GM12874 (cell line): ENCODE data around the gene MFSD2A.

Source experiments
- CTCF ChIP-seq: IDR thresholded peaks from 2 replicates; pipeline ENCODE4 v1.5.1; 2011; ENCODE audit warnings: low read depth, mild to moderate bottlenecking, control low read depth, low read length, moderate library complexity; ENCODE audit not compliant: insufficient read depth

Gene MFSD2A

GRCh38 chr1:39944410-39945112, 10.4 kb upstream of the MFSD2A start:
- no peak for TF ChIP-seq CTCF

GRCh38 chr1:39946216-39946615, 8.7 kb upstream of the MFSD2A start:
- TF ChIP-seq CTCF, result no peak

GRCh38 chr1:39947260-39947659, 7.7 kb upstream of the MFSD2A start:
- no peak for TF ChIP-seq CTCF

- no peak for TF ChIP-seq CTCF
Observed at GRCh38 chr1:39949891-39950290, 5.1 kb upstream of the MFSD2A start.

GRCh38 chr1:39951926-39952325, 3.0 kb upstream of the MFSD2A start:
- no peak for TF ChIP-seq CTCF

- no peak for TF ChIP-seq CTCF
Observed at GRCh38 chr1:39952359-39953110, 2.4 kb upstream of the MFSD2A start.

GRCh38 chr1:39954324-39954869, 548 bp upstream of the MFSD2A start:
- no peak for TF ChIP-seq CTCF
